Naive thymus-derived CD4-positive, alpha-beta T cell (primary cell): ENCODE results near the gene DSC1. TPM values are rescaled to one million over a fixed set of nuclear protein-coding genes. Genes with fewer than 3 reads are reported as not detected.

Experiments
- ATAC-seq: fragments of 150-1000 bp; cut with Tn5 transposase; 2 replicates; pipeline ENCODE4 v1.10.0; 2021; ENCODE audit warnings: mild to moderate bottlenecking, moderate library complexity
- CTCF ChIA-PET: fragments of 350-600 bp; sonication (Branson Sonifier 250); formaldehyde crosslinking; loops from one replicate; lab custom pipeline; 2021; ENCODE audit warnings: antibody characterized with exemption; lab: Charles Lee
- POLR2A ChIA-PET: fragments of 350-600 bp; sonication (Branson Sonifier 250); formaldehyde crosslinking; loops from one replicate; lab custom pipeline; 2021; ENCODE audit warnings: antibody characterized with exemption, inconsistent platforms; lab: Charles Lee
- DNase-seq, 9 donors: peaks; one replicate each; pipeline versions ENCODE4 v3.0.0 to v3.0.0-alpha.2; 2020 to 2022; ENCODE audit warnings: mixed read lengths in 1 of 9
- H3K27ac ChIP-seq: one replicate; pipeline ENCODE4 v1.7.0; 2013; ENCODE audit warnings: mild to moderate bottlenecking, low read depth, low read length, moderate library complexity
- H3K27me3 ChIP-seq, 2 donors: one replicate each; pipeline ENCODE4 v1.7.0; 2013; ENCODE audit warnings: low read length in 2 of 2, mild to moderate bottlenecking in 2 of 2, moderate library complexity in 2 of 2; ENCODE audit not compliant: control insufficient read depth in 2 of 2, insufficient read depth in 2 of 2
- H3K36me3 ChIP-seq, 3 experiments: 1 replicate in 2 of 3; 2 replicates in 1 of 3; pipeline ENCODE4 v1.7.0; 2013; ENCODE audit warnings: low read length in 3 of 3, mild to moderate bottlenecking in 3 of 3, moderate library complexity in 1 of 3; ENCODE audit not compliant: insufficient read depth in 3 of 3, control insufficient read depth in 2 of 3
- H3K4me1 ChIP-seq, 2 donors: one replicate each; pipeline ENCODE4 v1.7.0; 2013; ENCODE audit warnings: low read length in 2 of 2, mild to moderate bottlenecking in 2 of 2, moderate library complexity in 1 of 2; ENCODE audit not compliant: control insufficient read depth in 2 of 2, insufficient read depth in 2 of 2
- H3K4me3 ChIP-seq: 2 replicates; pipeline ENCODE4 v1.7.0; 2013; ENCODE audit warnings: mild to moderate bottlenecking, low read length
- H3K9me3 ChIP-seq, 3 experiments: 1 replicate in 2 of 3; 2 replicates in 1 of 3; pipeline ENCODE4 v1.7.0; 2013; ENCODE audit warnings: low read length in 3 of 3; ENCODE audit not compliant: control insufficient read depth in 2 of 3
- H3K27ac Mint-ChIP-seq, 9 donors: one replicate each; pipeline ENCODE4 v1.8.0; 2020 to 2022; ENCODE audit warnings: mixed read lengths in 9 of 9, mild to moderate bottlenecking in 8 of 9, moderate library complexity in 5 of 9, inconsistent platforms in 2 of 9
- H3K27me3 Mint-ChIP-seq, 5 donors: one replicate each; pipeline ENCODE4 v1.8.0; 2021 to 2022; ENCODE audit warnings: mixed read lengths in 5 of 5, mild to moderate bottlenecking in 1 of 5
- H3K36me3 Mint-ChIP-seq, 5 donors: one replicate each; pipeline ENCODE4 v1.8.0; 2020 to 2022; ENCODE audit warnings: mixed read lengths in 5 of 5, mild to moderate bottlenecking in 3 of 5, inconsistent platforms in 1 of 5
- H3K4me1 Mint-ChIP-seq, 7 donors: one replicate each; pipeline ENCODE4 v1.8.0; 2020 to 2022; ENCODE audit warnings: mixed read lengths in 7 of 7, mild to moderate bottlenecking in 3 of 7, inconsistent platforms in 1 of 7
- H3K4me3 Mint-ChIP-seq, 10 donors: one replicate each; pipeline ENCODE4 v1.8.0; 2020 to 2022; ENCODE audit warnings: mild to moderate bottlenecking in 10 of 10, mixed read lengths in 10 of 10, moderate library complexity in 6 of 10, inconsistent platforms in 2 of 10
- H3K9me3 Mint-ChIP-seq, 11 donors: one replicate each; pipeline ENCODE4 v1.8.0; 2020 to 2022; ENCODE audit warnings: mixed read lengths in 11 of 11, mild to moderate bottlenecking in 4 of 11, inconsistent platforms in 1 of 11, moderate library complexity in 1 of 11
- intact Hi-C, 2 donors: fragments of 100-400 bp; cut with micrococcal nuclease; formaldehyde crosslinking; loops; one replicate each; pipeline ENCODE4 v1.15.1; 2023
- polyA plus RNA-seq, 2 donors: library from polyadenylated mRNA; unstranded; fragments of 300-500 nt; fragmentation: Illumina TruSeq; gene quantifications; one replicate each; pipeline ENCODE4 v1.2.3, GENCODE V29; 2021
- total RNA-seq, 6 experiments: library from RNA in 5 of 6; stranded (reverse) in 5 of 6; gene quantifications; 1 replicate in 5 of 6; 2 replicates in 1 of 6; pipeline ENCODE4 v1.2.3 and lab custom pipeline; 2021 to 2026

Gene DSC1, protein sequence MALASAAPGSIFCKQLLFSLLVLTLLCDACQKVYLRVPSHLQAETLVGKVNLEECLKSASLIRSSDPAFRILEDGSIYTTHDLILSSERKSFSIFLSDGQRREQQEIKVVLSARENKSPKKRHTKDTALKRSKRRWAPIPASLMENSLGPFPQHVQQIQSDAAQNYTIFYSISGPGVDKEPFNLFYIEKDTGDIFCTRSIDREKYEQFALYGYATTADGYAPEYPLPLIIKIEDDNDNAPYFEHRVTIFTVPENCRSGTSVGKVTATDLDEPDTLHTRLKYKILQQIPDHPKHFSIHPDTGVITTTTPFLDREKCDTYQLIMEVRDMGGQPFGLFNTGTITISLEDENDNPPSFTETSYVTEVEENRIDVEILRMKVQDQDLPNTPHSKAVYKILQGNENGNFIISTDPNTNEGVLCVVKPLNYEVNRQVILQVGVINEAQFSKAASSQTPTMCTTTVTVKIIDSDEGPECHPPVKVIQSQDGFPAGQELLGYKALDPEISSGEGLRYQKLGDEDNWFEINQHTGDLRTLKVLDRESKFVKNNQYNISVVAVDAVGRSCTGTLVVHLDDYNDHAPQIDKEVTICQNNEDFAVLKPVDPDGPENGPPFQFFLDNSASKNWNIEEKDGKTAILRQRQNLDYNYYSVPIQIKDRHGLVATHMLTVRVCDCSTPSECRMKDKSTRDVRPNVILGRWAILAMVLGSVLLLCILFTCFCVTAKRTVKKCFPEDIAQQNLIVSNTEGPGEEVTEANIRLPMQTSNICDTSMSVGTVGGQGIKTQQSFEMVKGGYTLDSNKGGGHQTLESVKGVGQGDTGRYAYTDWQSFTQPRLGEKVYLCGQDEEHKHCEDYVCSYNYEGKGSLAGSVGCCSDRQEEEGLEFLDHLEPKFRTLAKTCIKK
- total RNA-seq (10 to 100 TPM in 2 of 5 experiments, 1 to 10 TPM in 2, not detected in 1; 3.1 to 13.6 (median 7.9) TPM), polyA plus RNA-seq (10 to 100 TPM in 1 of 2 donors, 1 to 10 TPM in 1; 4.9 to 16.2 TPM), total RNA-seq (lab: John Stamatoyannopoulos, UW) (8.3 reads per million, percentile 32 among the genes with 10 or more reads in this experiment)

DNA sequence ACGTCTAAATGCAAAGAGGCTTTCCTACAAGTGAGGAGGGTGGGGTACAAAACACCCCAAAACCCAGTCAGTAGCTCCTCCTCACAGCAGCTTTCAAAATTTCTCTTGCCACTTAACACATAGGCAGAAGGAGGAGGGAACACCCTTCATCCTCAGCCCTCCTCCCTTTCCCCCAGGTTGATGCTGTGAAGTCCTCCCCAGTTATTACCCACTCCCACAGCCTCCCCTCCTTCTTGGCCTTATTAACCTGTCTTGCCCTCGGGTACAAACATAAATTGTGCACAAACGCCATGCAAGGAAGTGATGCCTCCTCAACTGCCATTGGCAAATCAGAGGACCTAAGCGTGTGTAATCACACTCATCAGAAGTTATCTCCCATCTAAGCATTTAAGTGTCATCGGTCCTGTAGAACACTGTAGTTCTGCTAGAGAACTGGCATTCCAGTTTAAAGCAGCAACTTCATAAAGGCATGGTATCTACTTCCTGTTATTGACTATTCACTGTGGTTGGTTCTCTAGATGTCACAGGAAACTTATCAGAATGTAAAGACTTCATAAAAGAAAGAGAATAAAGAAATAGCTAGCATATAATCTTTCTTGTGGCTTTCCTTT lies at the start of gene DSC1:
TSS of gene DSC1 (minus strand) at position 32 of the 611 bp plus-strand sequence. CDS start 262 bp downstream, outside the sequence.
- Mint-ChIP-seq H3K4me1 (peaks cover 0 to 24% (median 9%) of the 10 kb centered on the region in 7 donors), H3K4me3 (peak within 1 kb of the TSS; percentile 31 to 88 (median 78)), H3K27me3 (no peaks in the 10 kb centered on the region), H3K9me3 (peaks cover 0 to 10% (median 3%) of the 10 kb centered on the region in 11 donors), H3K36me3 (peaks cover 0 to 4% (median 0%) of the 10 kb centered on the region in 5 donors), H3K27ac (peak within 1 kb of the TSS in 8 of 9 donors; percentile 43 to 94 (median 89))
- ChIA-PET POLR2A (interaction anchor here (0.8 to 1.0 kb wide), 2 partner anchors 13 to 23 kb away, joined by 4 to 5 read pairs; no protein-coding TSS in a partner anchor), CTCF (interaction anchor here (0.9 kb wide), 1 partner anchor 35 kb away, joined by 4 read pairs; no protein-coding TSS in a partner anchor)
- Histone ChIP-seq H3K4me3 (peak within 1 kb of the TSS; percentile 28), H3K36me3 (no peaks in the 10 kb centered on the region), H3K4me1 (no peaks in the 10 kb centered on the region), H3K27ac (peak within 1 kb of the TSS; percentile 70), H3K27me3 (no peaks in the 10 kb centered on the region), H3K9me3 (no peaks in the 10 kb centered on the region)
- ATAC-seq (peak; percentile 88), DNase-seq (peak in 7 of 9 donors; percentile 28 to 76 (median 55))
- intact Hi-C loops, result loop anchor here in 1 of 2 donors (2.0 to 5.0 kb wide), 3 partner anchors 112 to 929 kb away; partner anchors contain the start of genes DSG2 and RNF138

DNA sequence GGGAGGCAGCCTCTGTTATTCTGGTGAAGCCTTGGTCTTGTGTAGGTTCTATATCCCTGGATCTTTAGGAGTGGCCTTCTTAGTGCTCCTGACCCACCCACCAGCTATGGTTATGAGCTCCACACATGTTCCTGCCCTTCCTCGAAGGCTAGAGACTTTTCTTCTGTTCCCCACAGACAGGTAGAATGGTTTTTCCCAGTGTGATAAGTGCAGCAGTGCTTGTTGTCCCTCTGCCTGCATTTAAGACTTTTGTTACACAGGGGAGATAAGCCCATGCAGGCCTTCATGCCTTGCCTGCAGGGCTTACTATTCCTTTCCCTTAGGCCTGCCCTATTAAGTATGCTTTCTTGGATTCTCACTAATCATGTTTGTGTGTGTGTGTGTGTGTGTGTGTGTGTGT lies 48.4 kb upstream of the DSC1 start:
- Histone ChIP-seq H3K27ac (no peak overlapping the region), H3K36me3 (no peaks in the 10 kb centered on the region), H3K9me3 (no peaks in the 10 kb centered on the region), H3K27me3 (no peaks in the 10 kb centered on the region), H3K4me1 (no peaks in the 10 kb centered on the region), H3K4me3 (no peak overlapping the region)
- Mint-ChIP-seq H3K36me3 (peaks cover 0 to 4% (median 0%) of the 10 kb centered on the region in 5 donors), H3K27me3 (no peaks in the 10 kb centered on the region), H3K4me3 (no peak overlapping the region), H3K4me1 (peaks cover 0 to 5% (median 0%) of the 10 kb centered on the region in 7 donors), H3K9me3 (peaks cover 0 to 18% (median 6%) of the 10 kb centered on the region in 11 donors), H3K27ac (peak overlapping the region in 1 of 9 donors; percentile 20)
- intact Hi-C loops, result no loop called here
- POLR2A ChIA-PET, result no interaction called here
- no peak for DNase-seq
- CTCF ChIA-PET, result no interaction called here
- ATAC-seq, result no peak

DNA sequence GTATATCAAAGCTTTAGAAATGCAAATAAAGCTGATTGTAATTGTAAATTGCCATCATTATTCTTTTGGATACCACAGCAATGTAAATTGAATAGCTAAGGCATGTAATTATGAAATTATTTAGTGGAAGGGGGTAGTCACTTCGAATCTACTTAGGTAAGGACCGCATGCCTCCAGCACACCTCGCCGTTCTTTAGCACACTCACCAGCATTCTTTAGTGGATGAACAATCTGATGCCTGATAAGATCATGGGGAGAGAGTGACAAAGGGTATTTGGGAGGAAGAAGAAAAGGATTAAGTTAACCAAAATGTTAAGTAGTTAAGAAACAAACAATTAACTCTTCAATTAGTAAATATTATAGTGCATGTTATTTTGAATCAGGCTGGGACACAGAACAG lies 46.4 kb upstream of the DSC1 start:
- Mint-ChIP-seq H3K4me3 (no peak overlapping the region), H3K9me3 (peaks cover 0 to 18% (median 5%) of the 10 kb centered on the region in 11 donors), H3K36me3 (peaks cover 0 to 4% (median 0%) of the 10 kb centered on the region in 5 donors), H3K27me3 (peaks cover 0 to 6% (median 0%) of the 10 kb centered on the region in 5 donors), H3K27ac (no peak overlapping the region), H3K4me1 (peaks cover 0 to 5% (median 0%) of the 10 kb centered on the region in 7 donors)
- H3K36me3 ChIP-seq, result no peaks in the 10 kb centered on the region
- no peaks in the 10 kb centered on the region for H3K27me3 ChIP-seq
- no peak overlapping the region for H3K27ac ChIP-seq
- DNase-seq (no peak), ATAC-seq (no peak)
- no peaks in the 10 kb centered on the region for H3K9me3 ChIP-seq
- no peak overlapping the region for H3K4me3 ChIP-seq
- intact Hi-C loops, result no loop called here
- H3K4me1 ChIP-seq, result no peaks in the 10 kb centered on the region
- ChIA-PET CTCF (no interaction called here), POLR2A (no interaction called here)

DNA sequence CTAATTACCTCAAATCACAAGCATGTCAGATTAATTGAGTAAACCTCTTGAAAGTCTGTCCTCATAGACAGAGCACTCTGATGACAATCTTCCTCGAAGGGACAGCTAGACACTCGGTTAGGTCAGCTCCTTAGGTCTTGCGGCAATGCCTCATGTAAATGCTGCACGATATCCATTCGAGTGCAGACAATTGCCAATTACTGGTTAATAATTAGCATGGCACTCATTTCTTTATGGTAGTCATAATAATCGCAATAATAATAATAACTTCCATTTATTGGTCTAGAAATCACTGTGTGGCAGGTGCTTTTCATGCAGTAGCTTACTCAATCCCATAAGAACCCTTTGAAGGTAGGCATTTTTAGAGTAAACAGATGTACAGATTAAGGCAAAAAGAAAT lies 44.7 kb upstream of the DSC1 start:
- Mint-ChIP-seq H3K27me3 (peaks cover 0 to 6% (median 0%) of the 10 kb centered on the region in 5 donors), H3K27ac (no peak overlapping the region), H3K36me3 (peaks cover 0 to 4% (median 0%) of the 10 kb centered on the region in 5 donors), H3K9me3 (peaks cover 0 to 18% (median 5%) of the 10 kb centered on the region in 11 donors), H3K4me3 (no peak overlapping the region), H3K4me1 (peaks cover 0 to 5% (median 0%) of the 10 kb centered on the region in 7 donors)
- ATAC-seq (no peak), DNase-seq (no peak)
- ChIA-PET POLR2A (no interaction called here), CTCF (no interaction called here)
- Histone ChIP-seq H3K27me3 (no peaks in the 10 kb centered on the region), H3K36me3 (no peaks in the 10 kb centered on the region), H3K4me1 (no peaks in the 10 kb centered on the region), H3K27ac (no peak overlapping the region), H3K9me3 (no peaks in the 10 kb centered on the region), H3K4me3 (no peak overlapping the region)
- intact Hi-C loops, result no loop called here

DNA sequence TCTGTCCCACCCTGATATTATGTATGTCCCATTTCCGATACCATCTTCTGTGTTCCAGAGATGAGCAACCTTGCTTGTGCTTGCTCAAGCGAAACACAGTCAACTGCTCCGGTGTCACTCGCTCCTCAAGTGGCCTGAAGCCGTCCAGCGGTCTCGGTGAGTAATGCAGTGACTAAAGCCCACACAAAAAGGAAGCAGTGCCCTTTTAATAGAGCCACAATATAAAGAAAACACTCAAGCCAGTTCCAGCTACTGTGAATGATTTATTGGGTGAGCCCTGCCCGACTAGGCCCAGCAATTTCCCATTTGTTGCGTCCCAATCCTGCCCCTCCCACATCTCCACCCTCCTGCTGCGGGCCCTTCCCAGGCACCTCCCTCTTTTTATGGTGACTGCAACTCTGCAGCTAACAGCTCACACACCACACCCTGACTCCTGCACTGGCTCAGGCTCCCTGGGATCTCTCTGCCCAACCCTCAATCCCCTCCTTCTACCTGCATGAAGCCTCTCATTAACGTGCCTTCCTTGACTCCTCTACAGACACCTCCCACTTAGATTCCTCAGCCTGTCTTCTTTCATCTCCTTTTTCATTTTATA lies 44.2 kb upstream of the DSC1 start:
- no peaks in the 10 kb centered on the region for H3K4me1 ChIP-seq
- no peak overlapping the region for H3K4me3 ChIP-seq
- Mint-ChIP-seq H3K27ac (no peak overlapping the region), H3K36me3 (peaks cover 0 to 4% (median 0%) of the 10 kb centered on the region in 5 donors), H3K9me3 (peaks cover 0 to 18% (median 6%) of the 10 kb centered on the region in 11 donors), H3K27me3 (peaks cover 0 to 6% (median 0%) of the 10 kb centered on the region in 5 donors), H3K4me3 (peak overlapping the region in 1 of 10 donors; percentile 30), H3K4me1 (peaks cover 0 to 5% (median 0%) of the 10 kb centered on the region in 7 donors)
- intact Hi-C loops, result no loop called here
- no peak overlapping the region for H3K27ac ChIP-seq
- CTCF ChIA-PET, result no interaction called here
- H3K27me3 ChIP-seq, result no peaks in the 10 kb centered on the region
- H3K36me3 ChIP-seq, result no peaks in the 10 kb centered on the region
- POLR2A ChIA-PET, result no interaction called here
- H3K9me3 ChIP-seq, result no peaks in the 10 kb centered on the region
- DNase-seq, result no peak
- peak; percentile 83 for ATAC-seq
